ENCODE results near the gene MVB12B. TPM values are rescaled to one million over a fixed set of nuclear protein-coding genes. Genes with fewer than 3 reads are reported as not detected.

MVB12B gene
- total RNA-seq, 2 experiments from 2014 or later = 17.4 to 19.9 TPM

- POLR2A ChIA-PET = interaction anchor here (1.4 kb wide), 1 partner anchor 66 kb away, joined by 4 read pairs; no protein-coding TSS in a partner anchor
- no peak for DNase-seq
- Mint-ChIP-seq H3K27me3 (ENCODE audit: low read depth) (no peaks in the 10 kb centered on the region), H3K4me3 (no peak overlapping the region), H3K36me3 (ENCODE audit: low read depth) (peaks cover 11% of the 10 kb centered on the region), H3K27ac (no peak overlapping the region), H3K4me1 (ENCODE audit: low read depth) (peaks cover 45% of the 10 kb centered on the region), H3K9me3 (ENCODE audit: insufficient read depth) (no peaks in the 10 kb centered on the region)
- ATAC-seq = no peak
- CTCF ChIA-PET = interaction anchor here (0.8 to 2.7 kb wide), 3 partner anchors 87 to 242 kb away, joined by 3 to 15 read pairs (median 3); no protein-coding TSS in a partner anchor
Observed at GRCh38 chr9:126404459-126404858, 77.8 kb downstream of the MVB12B start.

- POLR2A ChIA-PET = no interaction called here
- Mint-ChIP-seq H3K27ac (no peak overlapping the region), H3K9me3 (ENCODE audit: insufficient read depth) (no peaks in the 10 kb centered on the region), H3K27me3 (ENCODE audit: low read depth) (no peaks in the 10 kb centered on the region), H3K36me3 (ENCODE audit: low read depth) (peaks cover 20% of the 10 kb centered on the region), H3K4me3 (no peak overlapping the region), H3K4me1 (ENCODE audit: low read depth) (peaks cover 51% of the 10 kb centered on the region)
- ATAC-seq = no peak
- CTCF ChIA-PET = interaction anchor here (0.7 to 3.5 kb wide), 4 partner anchors 9 to 90 kb away, joined by 3 to 26 read pairs (median 9); no protein-coding TSS in a partner anchor
- DNase-seq = no peak
Observed at GRCh38 chr9:126406075-126406667, 79.5 kb downstream of the MVB12B start.

- Mint-ChIP-seq H3K4me3 (no peak overlapping the region), H3K36me3 (ENCODE audit: low read depth) (peaks cover 25% of the 10 kb centered on the region), H3K9me3 (ENCODE audit: insufficient read depth) (no peaks in the 10 kb centered on the region), H3K27ac (no peak overlapping the region), H3K27me3 (ENCODE audit: low read depth) (no peaks in the 10 kb centered on the region), H3K4me1 (ENCODE audit: low read depth) (peaks cover 51% of the 10 kb centered on the region)
- DNase-seq (no peak), ATAC-seq (no peak)
- POLR2A ChIA-PET = interaction anchor here (0.7 kb wide), 1 partner anchor 12 kb away, joined by 3 read pairs; no protein-coding TSS in a partner anchor
- CTCF ChIA-PET = interaction anchor here (3.5 kb wide), 1 partner anchor 10 kb away, joined by 26 read pairs; no protein-coding TSS in a partner anchor
Observed at GRCh38 chr9:126407114-126407870, 80.7 kb downstream of the MVB12B start.

- Mint-ChIP-seq H3K27me3 (ENCODE audit: low read depth) (no peaks in the 10 kb centered on the region), H3K36me3 (ENCODE audit: low read depth) (peaks cover 28% of the 10 kb centered on the region), H3K9me3 (ENCODE audit: insufficient read depth) (no peaks in the 10 kb centered on the region), H3K4me1 (ENCODE audit: low read depth) (peaks cover 51% of the 10 kb centered on the region), H3K27ac (no peak overlapping the region), H3K4me3 (no peak overlapping the region)
- ATAC-seq (no peak), DNase-seq (no peak)
- POLR2A ChIA-PET = interaction anchor here (0.7 kb wide), 1 partner anchor 13 kb away, joined by 3 read pairs; no protein-coding TSS in a partner anchor
- CTCF ChIA-PET = interaction anchor here (3.5 kb wide), 1 partner anchor 10 kb away, joined by 26 read pairs; no protein-coding TSS in a partner anchor
Observed at GRCh38 chr9:126408004-126408403, 81.4 kb downstream of the MVB12B start.

GRCh38 chr9:126410229-126410628, 83.6 kb downstream of the MVB12B start:
- ChIA-PET POLR2A (no interaction called here), CTCF (interaction anchor here (1.0 to 6.7 kb wide), 3 partner anchors 12 to 108 kb away, joined by 3 to 50 read pairs (median 5); no protein-coding TSS in a partner anchor)
- Mint-ChIP-seq H3K27me3 (ENCODE audit: low read depth) (no peaks in the 10 kb centered on the region), H3K36me3 (ENCODE audit: low read depth) (peaks cover 26% of the 10 kb centered on the region), H3K27ac (peak overlapping the region; percentile 51), H3K4me3 (no peak overlapping the region), H3K4me1 (ENCODE audit: low read depth) (peaks cover 52% of the 10 kb centered on the region), H3K9me3 (ENCODE audit: insufficient read depth) (no peaks in the 10 kb centered on the region)
- no peak for ATAC-seq
- DNase-seq = no peak

- POLR2A ChIA-PET = interaction anchor here (0.7 to 1.5 kb wide), 4 partner anchors 11 to 59 kb away, joined by 3 to 5 read pairs (median 4); no protein-coding TSS in a partner anchor
- peaks cover 58% of the 10 kb centered on the region for H3K4me1 Mint-ChIP-seq (ENCODE audit: low read depth)
- H3K27ac Mint-ChIP-seq = peak overlapping the region; percentile 97
- CTCF ChIA-PET = interaction anchor here (0.7 to 6.7 kb wide), 6 partner anchors 13 to 109 kb away, joined by 3 to 50 read pairs (median 5); no protein-coding TSS in a partner anchor
- ATAC-seq (peak; percentile 84), DNase-seq (peak; percentile 78)
- peaks cover 32% of the 10 kb centered on the region for H3K36me3 Mint-ChIP-seq (ENCODE audit: low read depth)
- peak overlapping the region; percentile 71 for H3K4me3 Mint-ChIP-seq
- H3K27me3 Mint-ChIP-seq (ENCODE audit: low read depth) = no peaks in the 10 kb centered on the region
- H3K9me3 Mint-ChIP-seq (ENCODE audit: insufficient read depth) = no peaks in the 10 kb centered on the region
Observed at GRCh38 chr9:126411225-126411947, 84.8 kb downstream of the MVB12B start.

GRCh38 chr9:126411948-126412284, 85.3 kb downstream of the MVB12B start:
- POLR2A ChIA-PET = interaction anchor here (1.5 kb wide), 1 partner anchor 13 kb away, joined by 5 read pairs; no protein-coding TSS in a partner anchor
- Mint-ChIP-seq H3K4me1 (ENCODE audit: low read depth) (peaks cover 60% of the 10 kb centered on the region), H3K36me3 (ENCODE audit: low read depth) (peaks cover 32% of the 10 kb centered on the region)

GRCh38 chr9:126412905-126413304, 86.3 kb downstream of the MVB12B start:
- ATAC-seq (no peak), DNase-seq (no peak)
- CTCF ChIA-PET = interaction anchor here (1.1 to 6.7 kb wide), 3 partner anchors 15 to 78 kb away, joined by 3 to 50 read pairs (median 6); no protein-coding TSS in a partner anchor
- Mint-ChIP-seq H3K4me3 (no peak overlapping the region), H3K36me3 (ENCODE audit: low read depth) (peaks cover 39% of the 10 kb centered on the region), H3K27ac (peak overlapping the region; percentile 97), H3K27me3 (ENCODE audit: low read depth) (no peaks in the 10 kb centered on the region), H3K9me3 (ENCODE audit: insufficient read depth) (no peaks in the 10 kb centered on the region), H3K4me1 (ENCODE audit: low read depth) (peaks cover 64% of the 10 kb centered on the region)
- POLR2A ChIA-PET = interaction anchor here (1.0 kb wide), 1 partner anchor 57 kb away, joined by 4 read pairs; no protein-coding TSS in a partner anchor

More at GRCh38 chr9:126411948-126412284, 85.3 kb downstream of the MVB12B start:
- peak; percentile 20 for ATAC-seq
- H3K9me3 Mint-ChIP-seq (ENCODE audit: insufficient read depth) = no peaks in the 10 kb centered on the region
- H3K27ac Mint-ChIP-seq = peak overlapping the region; percentile 97
- no peak for DNase-seq
- H3K4me3 Mint-ChIP-seq = peak overlapping the region; percentile 71
- no peaks in the 10 kb centered on the region for H3K27me3 Mint-ChIP-seq (ENCODE audit: low read depth)
- CTCF ChIA-PET = interaction anchor here (1.1 to 6.7 kb wide), 5 partner anchors 14 to 87 kb away, joined by 3 to 50 read pairs (median 5); no protein-coding TSS in a partner anchor

- CTCF ChIA-PET = interaction anchor here (0.8 to 6.7 kb wide), 2 partner anchors 10 to 15 kb away, joined by 3 to 50 read pairs; no protein-coding TSS in a partner anchor
- Mint-ChIP-seq H3K9me3 (ENCODE audit: insufficient read depth) (no peaks in the 10 kb centered on the region), H3K27ac (no peak overlapping the region), H3K4me1 (ENCODE audit: low read depth) (peaks cover 64% of the 10 kb centered on the region), H3K27me3 (ENCODE audit: low read depth) (no peaks in the 10 kb centered on the region), H3K36me3 (ENCODE audit: low read depth) (peaks cover 39% of the 10 kb centered on the region), H3K4me3 (no peak overlapping the region)
- no peak for DNase-seq
- POLR2A ChIA-PET = interaction anchor here (1.0 kb wide), 1 partner anchor 56 kb away, joined by 4 read pairs; no protein-coding TSS in a partner anchor
- no peak for ATAC-seq
Observed at GRCh38 chr9:126413391-126414068, 86.9 kb downstream of the MVB12B start.

GRCh38 chr9:126415741-126416370, 89.2 kb downstream of the MVB12B start:
- DNase-seq (no peak), ATAC-seq (no peak)
- POLR2A ChIA-PET = no interaction called here
- Mint-ChIP-seq H3K27me3 (ENCODE audit: low read depth) (no peaks in the 10 kb centered on the region), H3K4me1 (ENCODE audit: low read depth) (peaks cover 52% of the 10 kb centered on the region), H3K4me3 (no peak overlapping the region), H3K9me3 (ENCODE audit: insufficient read depth) (no peaks in the 10 kb centered on the region), H3K36me3 (ENCODE audit: low read depth) (peaks cover 25% of the 10 kb centered on the region), H3K27ac (peak overlapping the region; percentile 62)
- CTCF ChIA-PET = interaction anchor here (0.8 to 1.4 kb wide), 4 partner anchors 17 to 84 kb away, joined by 3 read pairs; no protein-coding TSS in a partner anchor

All from activated CD8-positive, alpha-beta T cell treated with anti-CD3 and anti-CD28 coated beads, Interleukin-2, amount 10 ng/mL, durations not matched to agents 7 days and 5 days (primary cell).